Cardiac muscle cell (in vitro differentiated cells and primary cell): ENCODE results near the gene CASZ1. TPM values are rescaled to one million over a fixed set of nuclear protein-coding genes. Genes with fewer than 3 reads are reported as not detected.
A peak's percentile ranks its signal among the peaks of the same experiment; 100 is the strongest.

Source experiments
- DNase-seq, 2 donors: peaks; one replicate each; pipeline versions ENCODE4 v3.0.0 to v3.0.0-alpha.2; 2010 to 2017; ENCODE audit warnings: low read depth in 1 of 2, low spot score in 1 of 2
- H3K27ac ChIP-seq: fragments of 200-600 bp; sonication (generic); 2 replicates; pipeline ENCODE4 v1.5.1; 2016
- H3K27me3 ChIP-seq: fragments of 200-600 bp; sonication (generic); 2 replicates; pipeline ENCODE4 v1.6.0; 2016; ENCODE audit warnings: control low read depth
- H3K36me3 ChIP-seq: fragments of 200-600 bp; sonication (generic); 2 replicates; pipeline ENCODE4 v1.5.1; 2016; ENCODE audit warnings: control low read depth
- H3K4me1 ChIP-seq: fragments of 200-600 bp; sonication (generic); 2 replicates; pipeline ENCODE4 v1.8.1; 2017; ENCODE audit warnings: low read depth, mild to moderate bottlenecking, mixed run types
- H3K4me3 ChIP-seq: fragments of 200-600 bp; sonication (generic); 2 replicates; pipeline ENCODE4 v1.5.1; 2016; ENCODE audit warnings: mild to moderate bottlenecking
- H3K9me3 ChIP-seq: fragments of 200-600 bp; sonication (generic); 2 replicates; pipeline ENCODE4 v1.5.1; 2017; ENCODE audit warnings: low read depth, mild to moderate bottlenecking, control low read depth
- polyA plus RNA-seq: library from polyadenylated mRNA; unstranded; fragments of >200 nt; fragmentation: Nextera tagmentation; extraction: Ambion mirVana; gene quantifications from 2 replicates; pipeline ENCODE4 v1.2.1, GENCODE V29; 2016
- total RNA-seq: library from RNA; depleted of rRNA; stranded (reverse); fragments of >200 nt; gene quantifications from 2 replicates; pipeline ENCODE4 v1.2.3, GENCODE V29; 2016
- TF ChIP-seq, protein P1 (sequence below): IDR thresholded peaks from 2 replicates; pipeline ENCODE4 v1.5.1; 2012; ENCODE audit warnings: low read depth, mild to moderate bottlenecking, low read length

CASZ1 gene
- total and polyA plus RNA-seq, 2 experiments from 2014 or later, result 53.5 to 87.3 TPM

DNA sequence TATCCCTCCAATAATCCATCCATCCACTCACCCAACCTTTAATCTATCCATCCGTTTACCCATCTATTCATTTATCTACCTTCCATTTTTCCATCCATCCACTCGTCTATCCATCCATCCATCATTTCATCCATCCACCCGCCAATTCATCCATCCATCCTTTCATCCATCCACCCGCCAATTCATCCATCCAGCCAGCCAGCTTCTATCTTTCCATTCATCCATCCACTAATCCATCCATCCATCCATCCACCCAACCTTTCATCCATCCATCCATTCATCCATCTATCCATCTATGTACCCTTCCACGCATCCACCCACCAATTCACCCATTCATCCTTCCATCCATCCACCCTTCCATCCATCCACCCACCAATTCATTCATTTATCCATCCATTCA, 10.5 kb upstream of the CASZ1 start:
- H3K4me1 ChIP-seq, result peaks cover 16% of the 10 kb centered on the region
- H3K27me3 ChIP-seq, result no peaks in the 10 kb centered on the region
- TF ChIP-seq, protein P1, sequence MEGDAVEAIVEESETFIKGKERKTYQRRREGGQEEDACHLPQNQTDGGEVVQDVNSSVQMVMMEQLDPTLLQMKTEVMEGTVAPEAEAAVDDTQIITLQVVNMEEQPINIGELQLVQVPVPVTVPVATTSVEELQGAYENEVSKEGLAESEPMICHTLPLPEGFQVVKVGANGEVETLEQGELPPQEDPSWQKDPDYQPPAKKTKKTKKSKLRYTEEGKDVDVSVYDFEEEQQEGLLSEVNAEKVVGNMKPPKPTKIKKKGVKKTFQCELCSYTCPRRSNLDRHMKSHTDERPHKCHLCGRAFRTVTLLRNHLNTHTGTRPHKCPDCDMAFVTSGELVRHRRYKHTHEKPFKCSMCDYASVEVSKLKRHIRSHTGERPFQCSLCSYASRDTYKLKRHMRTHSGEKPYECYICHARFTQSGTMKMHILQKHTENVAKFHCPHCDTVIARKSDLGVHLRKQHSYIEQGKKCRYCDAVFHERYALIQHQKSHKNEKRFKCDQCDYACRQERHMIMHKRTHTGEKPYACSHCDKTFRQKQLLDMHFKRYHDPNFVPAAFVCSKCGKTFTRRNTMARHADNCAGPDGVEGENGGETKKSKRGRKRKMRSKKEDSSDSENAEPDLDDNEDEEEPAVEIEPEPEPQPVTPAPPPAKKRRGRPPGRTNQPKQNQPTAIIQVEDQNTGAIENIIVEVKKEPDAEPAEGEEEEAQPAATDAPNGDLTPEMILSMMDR, result no peak
- no peaks in the 10 kb centered on the region for H3K36me3 ChIP-seq
- no peaks in the 10 kb centered on the region for H3K9me3 ChIP-seq
- no peak overlapping the region for H3K4me3 ChIP-seq
- DNase-seq, result no peak
- H3K27ac ChIP-seq, result no peak overlapping the region

DNA sequence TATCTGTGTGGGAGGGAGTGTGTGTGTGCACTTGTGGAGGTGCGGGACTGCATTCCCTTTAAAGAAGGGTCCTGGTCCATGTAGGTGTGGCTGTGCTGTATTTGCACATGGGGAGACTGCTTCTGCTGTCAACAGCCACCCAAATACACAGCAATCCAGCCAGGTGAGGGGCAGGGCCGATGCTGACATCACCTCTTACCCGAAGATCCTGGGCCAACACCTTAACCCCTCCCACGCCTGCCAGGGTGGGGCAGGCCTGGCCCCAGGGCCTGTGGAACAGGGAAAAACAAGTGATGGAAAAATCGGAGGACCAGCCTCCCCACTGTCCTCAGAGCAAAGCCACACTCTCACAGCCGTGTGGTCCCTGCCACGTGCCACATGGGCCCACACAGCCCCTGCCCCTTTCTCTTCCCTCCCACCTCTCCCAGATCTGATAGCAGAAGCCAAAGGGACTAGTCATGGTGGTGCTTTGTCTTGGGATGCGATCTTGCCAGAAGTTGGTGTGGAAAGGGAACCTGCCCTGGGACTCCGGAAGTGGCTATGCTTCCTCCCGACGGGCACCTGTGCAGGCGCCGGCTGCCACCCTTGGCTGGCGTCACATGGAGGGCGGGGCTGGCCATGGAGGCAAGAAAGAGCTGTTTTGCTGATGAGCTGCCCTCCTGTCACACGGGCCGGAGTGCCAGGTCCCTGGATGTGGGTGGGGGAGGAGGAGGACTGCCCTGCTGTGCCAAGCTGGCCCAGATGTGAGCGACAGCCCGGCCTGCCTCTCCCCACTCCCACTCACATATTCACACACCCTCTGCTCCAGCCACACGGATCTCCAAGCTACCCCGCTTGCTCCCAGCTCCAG, 7.8 kb upstream of the CASZ1 start:
- Histone ChIP-seq H3K4me3 (no peak overlapping the region), H3K36me3 (no peaks in the 10 kb centered on the region), H3K9me3 (no peaks in the 10 kb centered on the region), H3K4me1 (peaks cover 25% of the 10 kb centered on the region), H3K27ac (no peak overlapping the region), H3K27me3 (no peaks in the 10 kb centered on the region)
- DNase-seq, result no peak
- TF ChIP-seq, protein P1, result no peak

DNA sequence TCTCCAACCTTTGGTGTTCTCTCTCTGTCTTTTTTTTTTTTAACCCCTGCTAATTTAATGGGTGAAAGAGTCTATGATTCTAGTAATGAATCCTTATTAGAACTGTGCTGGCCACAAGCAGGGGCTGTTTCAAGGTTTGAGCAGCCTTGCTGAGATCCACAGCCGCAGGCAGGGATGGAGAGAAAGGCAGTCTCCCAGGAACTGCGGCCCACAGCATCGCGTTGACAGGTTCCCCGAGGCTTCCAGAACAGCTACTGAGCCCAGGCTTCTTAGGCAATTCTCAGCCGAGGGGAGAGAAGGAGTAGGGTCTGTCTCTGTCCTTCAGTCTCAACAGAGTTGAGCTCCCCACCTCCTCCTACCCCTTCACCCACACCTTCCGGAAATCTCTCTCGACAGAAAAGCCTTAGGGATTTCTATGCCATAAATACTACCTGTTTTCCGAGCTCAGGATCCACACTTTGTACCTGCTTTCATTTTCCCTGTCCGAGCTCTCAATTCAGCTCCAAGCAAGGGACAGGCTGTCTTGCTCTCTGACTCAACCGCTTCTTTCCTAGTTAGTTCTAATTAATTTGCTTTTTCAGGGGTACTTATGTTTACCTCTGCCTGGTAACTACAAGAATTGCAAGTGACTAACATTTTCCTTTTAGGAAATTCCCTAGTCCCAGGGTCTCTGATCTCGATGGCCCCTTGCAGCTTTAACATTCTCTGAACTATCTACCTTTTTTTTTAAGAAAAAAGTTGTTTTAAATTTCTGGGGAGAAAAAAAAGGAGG, 6.7 kb upstream of the CASZ1 start:
- H3K9me3 ChIP-seq, result no peaks in the 10 kb centered on the region
- TF ChIP-seq, protein P1, result no peak
- no peak overlapping the region for H3K4me3 ChIP-seq
- DNase-seq, result peak in 1 of 2 donors; percentile 55
- H3K27me3 ChIP-seq, result no peaks in the 10 kb centered on the region
- H3K36me3 ChIP-seq, result no peaks in the 10 kb centered on the region
- H3K27ac ChIP-seq, result peak overlapping the region; percentile 52
- peaks cover 25% of the 10 kb centered on the region for H3K4me1 ChIP-seq

DNA sequence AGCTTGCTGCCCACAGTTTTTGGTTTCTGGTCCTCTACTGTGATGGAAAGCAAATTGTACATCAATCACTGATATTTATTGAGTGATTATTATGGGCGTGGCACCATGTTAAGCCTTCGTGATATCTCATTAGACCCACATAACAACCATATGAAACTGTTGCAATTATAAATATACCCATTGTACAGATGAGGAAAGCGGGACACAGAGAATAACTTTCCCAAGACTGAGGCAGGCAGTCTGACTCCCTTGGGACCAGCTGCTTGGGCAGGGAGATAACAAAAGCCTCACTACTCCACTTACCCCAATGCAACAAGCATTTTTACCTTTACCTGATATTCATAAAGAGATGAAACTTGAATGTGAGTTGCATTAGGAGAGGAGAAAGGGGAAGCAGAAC, 4.3 kb upstream of the CASZ1 start:
- Histone ChIP-seq H3K27ac (no peak overlapping the region), H3K4me3 (no peak overlapping the region), H3K36me3 (no peaks in the 10 kb centered on the region), H3K9me3 (no peaks in the 10 kb centered on the region), H3K4me1 (peaks cover 20% of the 10 kb centered on the region), H3K27me3 (no peaks in the 10 kb centered on the region)
- DNase-seq, result no peak
- TF ChIP-seq, protein P1, result no peak

DNA sequence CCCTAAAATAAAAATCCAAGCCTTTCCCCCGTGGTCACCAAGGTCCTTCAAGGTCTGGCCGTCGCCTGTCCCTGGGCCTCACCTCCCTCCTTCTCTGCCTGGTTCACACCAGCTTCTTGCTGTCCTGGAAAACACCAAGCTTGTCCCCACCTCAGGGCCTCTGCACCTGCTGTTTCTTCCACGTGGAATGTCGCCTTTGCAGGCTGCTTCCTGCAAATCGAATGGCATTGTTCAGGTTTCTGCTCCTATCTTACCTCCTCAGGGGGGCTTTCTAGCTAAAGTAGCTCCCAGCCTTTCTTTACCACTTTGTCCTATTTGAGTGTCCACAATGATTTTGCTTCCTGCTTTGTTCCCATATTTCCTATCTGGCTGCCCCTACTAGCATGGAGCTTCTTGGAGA, 3.3 kb upstream of the CASZ1 start:
- H3K27ac ChIP-seq, result no peak overlapping the region
- no peak for DNase-seq
- peaks cover 20% of the 10 kb centered on the region for H3K4me1 ChIP-seq
- H3K9me3 ChIP-seq, result no peaks in the 10 kb centered on the region
- H3K4me3 ChIP-seq, result no peak overlapping the region
- peaks cover 4% of the 10 kb centered on the region for H3K27me3 ChIP-seq
- TF ChIP-seq, protein P1, result no peak
- H3K36me3 ChIP-seq, result no peaks in the 10 kb centered on the region
